HepG2 (cell line): ENCODE data around the gene OGFR. TPM values are rescaled to one million over a fixed set of nuclear protein-coding genes. Genes with fewer than 3 reads are reported as not detected.
A peak's percentile ranks its signal among the peaks of the same experiment; 100 is the strongest.

Experiments used
- AKAP8 ChIP-seq: sonication (generic); formaldehyde crosslinking; IDR thresholded peaks from 2 replicates; pipeline ENCODE4 v1.5.1; 2020; ENCODE audit warnings: mild to moderate bottlenecking, missing genetic modification reagents
- ARNT ChIP-seq: fragments of 450-650 bp; IDR thresholded peaks from 2 replicates; pipeline ENCODE4 v1.6.1; 2017
- DNMT3B ChIP-seq: conservative IDR thresholded peaks from 2 replicates; pipeline ENCODE4 v1.6.1; 2016; ENCODE audit warnings: missing biosample characterization, control low read depth
- HMG20A ChIP-seq: IDR thresholded peaks from 2 replicates; pipeline ENCODE4 v1.6.1; 2016; ENCODE audit warnings: borderline replicate concordance
- HNF4G ChIP-seq, 2 experiments: sonication (generic) in 1 of 2; formaldehyde crosslinking in 1 of 2; IDR thresholded peaks; 2 replicates each; pipeline versions ENCODE4 v1.4.0 to v1.6.1; 2011 to 2020; ENCODE audit warnings: borderline replicate concordance in 2 of 2, low read depth in 2 of 2, mild to moderate bottlenecking in 2 of 2, low read length in 1 of 2, missing genetic modification reagents in 1 of 2, moderate library complexity in 1 of 2
- PATZ1 ChIP-seq: sonication (generic); formaldehyde crosslinking; IDR thresholded peaks from 2 replicates; pipeline ENCODE4 v1.4.0; 2020; ENCODE audit warnings: missing genetic modification reagents
- PHF5A ChIP-seq: IDR thresholded peaks from one replicate; pipeline ENCODE4 v1.6.1; 2018; ENCODE audit warnings: low read depth, missing genetic modification reagents; ENCODE audit not compliant: unreplicated experiment
- POLR2AphosphoS2 ChIP-seq: IDR thresholded peaks from 2 replicates; pipeline ENCODE4 v1.6.1; 2011; ENCODE audit warnings: low read depth, low read length, improper control_type of control experiment
- RAD21 ChIP-seq: fragments of 450-650 bp; formaldehyde crosslinking; IDR thresholded peaks from 2 replicates; pipeline ENCODE4 v1.5.0; 2020; ENCODE audit warnings: mild to moderate bottlenecking
- RARG ChIP-seq: sonication (generic); formaldehyde crosslinking; IDR thresholded peaks from 2 replicates; pipeline ENCODE4 v1.4.0; 2020; ENCODE audit warnings: low read depth, mild to moderate bottlenecking, missing genetic modification reagents
- SAP130 ChIP-seq: IDR thresholded peaks from 2 replicates; pipeline ENCODE4 v1.6.1; 2016; ENCODE audit warnings: low read depth
- SMAD3 ChIP-seq: sonication (generic); formaldehyde crosslinking; IDR thresholded peaks from 2 replicates; pipeline ENCODE4 v1.4.0; 2020; ENCODE audit warnings: missing genetic modification reagents
- SRSF1 ChIP-seq: fragments of 200-400 bp; formaldehyde crosslinking; optimal IDR thresholded peaks from 2 replicates; pipeline ENCODE3; 2017; ENCODE audit warnings: mild to moderate bottlenecking, low read depth, low read length, moderate library complexity
- SYNCRIP ChIP-seq: fragments of 200-400 bp; formaldehyde crosslinking; IDR thresholded peaks from 2 replicates; pipeline ENCODE4 v1.6.1; 2018; ENCODE audit warnings: mild to moderate bottlenecking, low read depth, low read length; ENCODE audit not compliant: insufficient read depth
- ZFY ChIP-seq: sonication (generic); formaldehyde crosslinking; IDR thresholded peaks from 2 replicates; pipeline ENCODE4 v1.4.0; 2020; ENCODE audit warnings: missing genetic modification reagents
- ZMYM3 ChIP-seq: sonication (generic); formaldehyde crosslinking; IDR thresholded peaks from 2 replicates; pipeline ENCODE4 v1.5.1; 2020; ENCODE audit warnings: mild to moderate bottlenecking, missing genetic modification reagents
- ZNF142 ChIP-seq: sonication (generic); formaldehyde crosslinking; IDR thresholded peaks from 2 replicates; pipeline ENCODE4 v1.4.0; 2020; ENCODE audit warnings: missing genetic modification reagents
- ZNF180 ChIP-seq: sonication (generic); formaldehyde crosslinking; IDR thresholded peaks from 2 replicates; pipeline ENCODE4 v1.4.0; 2020; ENCODE audit warnings: low read depth, missing genetic modification reagents, borderline replicate concordance
- ZNF253 ChIP-seq: sonication (generic); formaldehyde crosslinking; IDR thresholded peaks from 2 replicates; pipeline ENCODE4 v1.8.0; 2022; ENCODE audit warnings: mild to moderate bottlenecking, missing genetic modification reagents, borderline replicate concordance
- ZNF432 ChIP-seq: sonication (generic); formaldehyde crosslinking; IDR thresholded peaks from 2 replicates; pipeline ENCODE4 v1.5.0; 2020; ENCODE audit warnings: missing genetic modification reagents, mild to moderate bottlenecking, borderline replicate concordance
- ZNF550 ChIP-seq: sonication (generic); formaldehyde crosslinking; IDR thresholded peaks from 2 replicates; pipeline ENCODE4 v1.4.0; 2020; ENCODE audit warnings: mild to moderate bottlenecking, missing genetic modification reagents, borderline replicate concordance
- ZNF557 ChIP-seq: sonication (generic); formaldehyde crosslinking; IDR thresholded peaks from 2 replicates; pipeline ENCODE4 v1.4.0; 2020; ENCODE audit warnings: missing genetic modification reagents
- ZNF605 ChIP-seq: sonication (generic); formaldehyde crosslinking; IDR thresholded peaks from 2 replicates; pipeline ENCODE4 v1.8.0; 2022; ENCODE audit warnings: mild to moderate bottlenecking, missing genetic modification reagents
- polyA plus RNA-seq, 8 experiments: library from polyadenylated mRNA; depleted of rRNA in 3 of 8; stranded (reverse) in 7 of 8; unstranded in 1 of 8; fragments of >200 nt; fragmentation: Illumina TruSeq in 4 of 8; extraction: Trizol in 4 of 8; gene quantifications; 2 replicates each; pipeline versions ENCODE4 v1.2.1 to v1.2.3, GENCODE V29; 2011 to 2016; ENCODE audit warnings: low read depth in 4 of 8, missing spikeins in 1 of 8, mixed read lengths in 1 of 8; ENCODE audit not compliant: insufficient read depth in 1 of 8
- total RNA-seq, 5 experiments: library from RNA; depleted of rRNA; stranded (reverse); fragments of >200 nt; fragmentation: Illumina TruSeq; extraction: Trizol; gene quantifications; 2 replicates each; pipeline ENCODE4 v1.2.3, GENCODE V29; 2016; ENCODE audit warnings: low read depth in 1 of 5

OGFR gene
- total and polyA plus RNA-seq, 2 of the 13 experiments (the other 11 are each of a cell fraction or from before 2014, with no cell fraction given): 47.7 to 81.8 TPM

GRCh38 chr20:62815066-62815991, 10.7 kb downstream of the OGFR start (continued):
- peak; percentile 76 for TF ChIP-seq SAP130 (CRISPR knock-in tag)
- no peak for TF ChIP-seq ZNF432 (CRISPR knock-in tag)
- peak; percentile 52; the same call in 1 of the 2 replicates for TF ChIP-seq ZMYM3
- no peak; the same call in none of the 2 replicates for TF ChIP-seq AKAP8 (CRISPR knock-in tag)
- no peak for TF ChIP-seq HMG20A
- peak; percentile 90 for TF ChIP-seq PATZ1
- no peak for TF ChIP-seq SYNCRIP
- TF ChIP-seq SMAD3 (CRISPR knock-in tag): no peak
- TF ChIP-seq ZNF605 (CRISPR knock-in tag): no peak
- TF ChIP-seq SRSF1: no peak
- TF ChIP-seq ZFY (CRISPR knock-in tag): no peak
- TF ChIP-seq DNMT3B (CRISPR knock-in tag): no peak
- no peak for TF ChIP-seq HNF4G (IDR thresholded peaks at IDR 0.05; ENCODE audit: borderline replicate concordance, low read depth, low read length)
- 0 out of 2 replicates have a peak, but pooled peaks have one; percentile 66 for TF ChIP-seq HNF4G (CRISPR knock-in tag; IDR thresholded peaks at IDR 0.05; ENCODE audit: borderline replicate concordance, low read depth)
- no peak; the same call in 1 of the 2 replicates for TF ChIP-seq ZNF253 (CRISPR knock-in tag)
- no peak for TF ChIP-seq POLR2AphosphoS2
- TF ChIP-seq RAD21: no peak; the same call in none of the 2 replicates
- TF ChIP-seq RARG (CRISPR knock-in tag): no peak
- TF ChIP-seq PHF5A (CRISPR knock-in tag): no peak
- no peak for TF ChIP-seq ZNF142 (CRISPR knock-in tag)
- TF ChIP-seq ZNF557 (CRISPR knock-in tag): no peak
- TF ChIP-seq ZNF180: no peak
- TF ChIP-seq ZNF550 (CRISPR knock-in tag): no peak
- no peak for TF ChIP-seq ARNT
